Dedifferentiated amniotic fluid mesenchymal stem cell (primary cell): Measurements from ENCODE around the gene MYPN.
"Not testable (repeated sequence)": the region's sequence is repeated elsewhere in the genome, so short reads cannot be mapped to it uniquely, and the experiment has no call there.

Experiments used
- DNase-seq: peaks from one replicate; pipeline ENCODE4 v3.0.0-alpha.2; 2016; ENCODE audit errors: extremely low spot score

MYPN gene

GRCh38 chr10:68109331-68109730 lies at the start of gene MYPN:
Gene MYPN, plus strand, starts transcription at chr10:68109488. Its CDS starts 11,951 bp downstream, at chr10:68121439.
- DNase-seq = no peak

GRCh38 chr10:68067029-68067428 lies 42.3 kb upstream of the MYPN start:
- no peak for DNase-seq

- DNase-seq = no peak
Observed at GRCh38 chr10:68067508-68067907, 41.8 kb upstream of the MYPN start.

GRCh38 chr10:68073631-68074030 lies 35.7 kb upstream of the MYPN start:
- DNase-seq = no peak

GRCh38 chr10:68074031-68074774 lies 35.1 kb upstream of the MYPN start:
- no peak for DNase-seq

GRCh38 chr10:68074775-68075549 lies 34.3 kb upstream of the MYPN start, which contains the start of gene HERC4:
Gene HERC4, minus strand, starts transcription at chr10:68075283. Its CDS starts 2,175 bp downstream, at chr10:68073108.
- peak; percentile 91 for DNase-seq

- DNase-seq = no peak
Observed at GRCh38 chr10:68075550-68076004, 33.7 kb upstream of the MYPN start.

GRCh38 chr10:68076081-68076480 lies 33.2 kb upstream of the MYPN start:
- DNase-seq = not testable (repeated sequence)

GRCh38 chr10:68077026-68077425 lies 32.3 kb upstream of the MYPN start:
- DNase-seq = no peak

- DNase-seq = no peak
Observed at GRCh38 chr10:68079434-68079833, 29.9 kb upstream of the MYPN start.

GRCh38 chr10:68080853-68081431 lies 28.3 kb upstream of the MYPN start:
- DNase-seq = no peak

GRCh38 chr10:68081916-68082315 lies 27.4 kb upstream of the MYPN start:
- no peak for DNase-seq

- DNase-seq = peak; percentile 50
Observed at GRCh38 chr10:68082872-68083271, 26.4 kb upstream of the MYPN start.

GRCh38 chr10:68083953-68084352 lies 25.3 kb upstream of the MYPN start:
- no peak for DNase-seq

GRCh38 chr10:68084469-68084868 lies 24.8 kb upstream of the MYPN start:
- no peak for DNase-seq

- DNase-seq = no peak
Observed at GRCh38 chr10:68086011-68086410, 23.3 kb upstream of the MYPN start.

GRCh38 chr10:68086910-68087684 lies 22.2 kb upstream of the MYPN start:
- no peak for DNase-seq

- DNase-seq = no peak
Observed at GRCh38 chr10:68087685-68088401, 21.4 kb upstream of the MYPN start.

- no peak for DNase-seq
Observed at GRCh38 chr10:68088740-68089139, 20.5 kb upstream of the MYPN start.

- no peak for DNase-seq
Observed at GRCh38 chr10:68090586-68090985, 18.7 kb upstream of the MYPN start.

GRCh38 chr10:68092512-68092911 lies 16.8 kb upstream of the MYPN start:
- no peak for DNase-seq
